GM19099 (cell line): ENCODE measurements around the gene OPTC.

Experiments used
- POLR2A ChIP-seq: IDR thresholded peaks from 3 replicates; pipeline ENCODE4 v1.6.1; 2011; ENCODE audit warnings: low read depth; ENCODE audit not compliant: insufficient read length; ENCODE audit errors: extremely low read depth

Gene OPTC

GRCh38 chr1:203517426-203518110 is 23.6 kb downstream of the OPTC start:
- TF ChIP-seq POLR2A, result no peak

DNA sequence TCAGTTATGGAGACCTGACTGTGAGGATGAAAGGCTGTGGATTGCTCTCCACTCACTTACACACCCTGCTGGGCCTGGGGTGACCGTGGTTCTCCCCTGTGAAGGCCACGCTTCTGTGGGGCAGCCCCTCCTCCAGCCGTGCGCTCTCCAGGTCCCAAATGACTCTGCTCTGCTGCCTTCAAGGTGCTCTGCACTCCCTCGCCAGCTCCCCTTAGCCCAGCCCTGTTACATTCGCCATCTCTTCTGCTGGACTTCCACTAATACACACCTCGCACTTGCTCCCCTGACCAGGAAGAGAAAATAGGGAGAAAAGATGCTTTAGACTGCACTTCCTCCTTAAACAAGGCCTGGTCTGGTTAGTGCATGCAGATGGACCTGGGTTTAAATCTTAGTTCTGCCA is 24.6 kb downstream of the OPTC start:
- no peak for TF ChIP-seq POLR2A

- TF ChIP-seq POLR2A, result no peak
Measured at GRCh38 chr1:203519053-203519840, 25.3 kb downstream of the OPTC start.

- no peak for TF ChIP-seq POLR2A
Measured at GRCh38 chr1:203519896-203520295, 25.9 kb downstream of the OPTC start.

GRCh38 chr1:203520315-203520714 is 26.4 kb downstream of the OPTC start:
- TF ChIP-seq POLR2A, result no peak

- TF ChIP-seq POLR2A, result no peak
Measured at GRCh38 chr1:203521074-203521794, 27.3 kb downstream of the OPTC start.

DNA sequence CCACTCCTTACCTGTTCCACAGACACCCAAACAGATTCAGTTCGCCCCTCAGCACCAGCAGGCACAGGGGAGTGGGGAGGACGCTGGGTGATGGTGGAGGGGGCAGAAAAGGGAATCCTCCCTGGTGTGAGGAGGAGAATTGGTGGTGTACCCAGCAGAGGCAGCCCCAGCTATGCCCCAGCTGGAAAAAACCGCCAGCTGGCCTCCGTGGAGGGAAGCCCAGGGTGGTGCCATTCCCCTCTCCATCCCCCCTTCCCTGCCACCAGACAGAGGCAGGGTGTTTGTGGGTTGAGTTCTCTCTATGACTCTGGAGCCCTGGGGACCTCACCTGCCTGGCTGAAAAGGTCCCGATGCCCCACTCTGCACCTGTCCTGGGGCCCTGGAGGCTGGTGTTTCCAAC is 27.9 kb downstream of the OPTC start:
- TF ChIP-seq POLR2A, result no peak

GRCh38 chr1:203522237-203522636 is 28.3 kb downstream of the OPTC start:
- TF ChIP-seq POLR2A, result no peak

GRCh38 chr1:203523667-203524066 is 29.7 kb downstream of the OPTC start:
- TF ChIP-seq POLR2A, result no peak

DNA sequence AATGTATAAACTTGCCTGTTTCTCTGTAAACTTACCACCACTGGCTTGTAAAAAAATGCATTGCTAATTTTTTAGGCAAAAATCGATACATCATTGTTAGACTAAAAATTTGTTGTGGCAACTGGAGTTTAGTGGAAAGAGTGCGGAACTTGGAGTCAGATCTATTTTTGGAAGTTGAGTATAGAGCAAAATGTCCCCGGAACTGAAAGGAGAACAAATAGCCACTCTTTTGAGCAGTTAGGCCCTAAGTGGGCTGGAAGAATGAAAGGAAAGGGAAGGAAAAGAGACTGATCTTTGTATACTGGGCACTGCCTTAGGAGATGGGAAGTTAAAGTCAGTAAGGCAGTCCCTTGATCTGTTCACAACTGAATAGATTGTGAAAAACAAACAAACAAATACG is 30.2 kb downstream of the OPTC start:
- no peak for TF ChIP-seq POLR2A

DNA sequence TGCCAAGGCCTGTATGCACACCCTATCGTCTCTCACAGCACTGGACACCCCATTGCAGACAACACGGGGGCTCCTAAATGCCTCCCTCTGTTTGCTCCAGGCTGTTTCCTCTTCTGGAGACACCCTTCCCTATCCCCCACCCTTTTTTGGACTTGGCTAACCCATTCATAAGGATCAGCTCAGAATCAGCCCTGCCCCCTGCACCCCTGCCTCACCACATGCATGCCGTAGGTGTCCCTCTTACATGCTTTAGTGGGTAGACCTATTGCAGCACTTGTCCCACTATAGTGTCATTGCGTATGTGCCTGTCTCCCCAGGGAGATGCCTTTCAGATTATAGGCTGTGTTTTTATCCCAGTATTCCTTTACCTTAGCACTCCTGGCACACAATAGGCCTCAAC is 30.9 kb downstream of the OPTC start:
- no peak for TF ChIP-seq POLR2A

DNA sequence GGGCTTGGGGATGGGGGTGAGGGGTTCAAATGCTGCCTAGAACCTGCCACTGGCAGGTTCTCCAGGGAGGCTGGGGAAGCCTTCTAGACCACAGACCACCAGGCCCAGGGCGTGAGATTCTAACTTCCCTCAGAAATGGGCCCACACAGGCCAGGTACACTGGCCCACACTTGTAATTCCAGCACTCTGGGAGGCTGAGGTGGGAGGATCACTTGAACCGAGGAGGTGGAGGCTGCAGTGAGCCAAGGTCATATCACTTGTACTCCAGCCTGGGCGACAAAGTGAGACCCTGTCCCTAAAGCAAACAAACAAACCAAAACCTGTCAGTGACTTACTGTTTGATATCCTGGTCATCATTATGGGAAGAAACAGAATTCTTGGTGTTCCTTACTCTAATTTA is 31.7 kb downstream of the OPTC start:
- no peak for TF ChIP-seq POLR2A

- no peak for TF ChIP-seq POLR2A
Measured at GRCh38 chr1:203526130-203526529, 32.2 kb downstream of the OPTC start.

DNA sequence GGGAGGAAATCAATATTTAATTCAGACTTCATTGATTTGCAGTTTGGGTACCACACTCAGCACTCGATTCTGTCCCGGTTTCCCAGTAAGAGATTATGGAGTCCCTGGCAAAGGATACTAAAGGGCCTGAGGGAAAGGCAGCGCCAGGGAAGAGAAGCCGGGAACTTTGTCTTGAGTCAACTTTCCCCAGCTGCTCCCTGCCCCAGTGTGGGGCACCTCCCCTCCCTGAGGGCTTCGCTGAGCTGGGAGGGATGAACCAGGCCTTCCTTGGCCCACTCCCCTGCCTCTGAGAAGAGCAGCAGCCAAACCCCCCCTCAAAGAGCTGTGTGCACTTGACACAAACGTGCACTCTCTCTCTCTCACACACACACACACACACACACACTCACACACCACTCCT is 32.6 kb downstream of the OPTC start:
- TF ChIP-seq POLR2A, result no peak

GRCh38 chr1:203527013-203527412 is 33.1 kb downstream of the OPTC start:
- no peak for TF ChIP-seq POLR2A

- TF ChIP-seq POLR2A, result no peak
Measured at GRCh38 chr1:203528063-203528462, 34.1 kb downstream of the OPTC start.
